ENCODE measurements around the gene GALNTL6. TPM values are rescaled to one million over a fixed set of nuclear protein-coding genes. Genes with fewer than 3 reads are reported as not detected.

GALNTL6 gene
- total and polyA plus RNA-seq, 2 experiments from 2014 or later: not detected

DNA sequence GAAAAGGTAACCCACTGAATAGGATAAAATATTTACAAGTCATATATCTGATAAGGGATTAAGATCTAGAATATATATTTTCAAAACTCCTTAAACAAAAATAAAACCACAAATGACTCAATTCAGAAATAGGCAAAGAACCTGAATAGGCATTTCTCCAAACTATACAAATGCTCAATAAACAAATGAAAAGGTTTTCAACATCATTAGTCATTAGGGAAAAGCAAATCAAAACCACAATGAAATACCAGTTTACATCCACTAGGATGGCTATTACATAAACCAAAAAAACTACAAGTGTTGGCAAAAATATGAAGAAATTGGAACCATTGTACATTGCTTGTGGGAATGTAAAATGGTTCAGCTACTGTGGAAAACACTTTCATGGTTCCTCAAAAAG lies 1188.4 kb downstream of the GALNTL6 start:
- TF ChIP-seq, protein P1, sequence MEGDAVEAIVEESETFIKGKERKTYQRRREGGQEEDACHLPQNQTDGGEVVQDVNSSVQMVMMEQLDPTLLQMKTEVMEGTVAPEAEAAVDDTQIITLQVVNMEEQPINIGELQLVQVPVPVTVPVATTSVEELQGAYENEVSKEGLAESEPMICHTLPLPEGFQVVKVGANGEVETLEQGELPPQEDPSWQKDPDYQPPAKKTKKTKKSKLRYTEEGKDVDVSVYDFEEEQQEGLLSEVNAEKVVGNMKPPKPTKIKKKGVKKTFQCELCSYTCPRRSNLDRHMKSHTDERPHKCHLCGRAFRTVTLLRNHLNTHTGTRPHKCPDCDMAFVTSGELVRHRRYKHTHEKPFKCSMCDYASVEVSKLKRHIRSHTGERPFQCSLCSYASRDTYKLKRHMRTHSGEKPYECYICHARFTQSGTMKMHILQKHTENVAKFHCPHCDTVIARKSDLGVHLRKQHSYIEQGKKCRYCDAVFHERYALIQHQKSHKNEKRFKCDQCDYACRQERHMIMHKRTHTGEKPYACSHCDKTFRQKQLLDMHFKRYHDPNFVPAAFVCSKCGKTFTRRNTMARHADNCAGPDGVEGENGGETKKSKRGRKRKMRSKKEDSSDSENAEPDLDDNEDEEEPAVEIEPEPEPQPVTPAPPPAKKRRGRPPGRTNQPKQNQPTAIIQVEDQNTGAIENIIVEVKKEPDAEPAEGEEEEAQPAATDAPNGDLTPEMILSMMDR (IDR thresholded peaks at IDR 0.05; ENCODE audit: low read depth, low read length): no peak
- no peaks in the 10 kb centered on the region for H3K9me3 ChIP-seq (ENCODE audit: low read depth)
- DNase-seq (ENCODE audit: low read depth in 1 of 2, low spot score in 1 of 2): peak in 1 of 2 donors; percentile 12
- H3K36me3 ChIP-seq: no peaks in the 10 kb centered on the region
- H3K27ac ChIP-seq: no peak overlapping the region
- no peak overlapping the region for H3K4me3 ChIP-seq
- H3K4me1 ChIP-seq (ENCODE audit: low read depth): no peaks in the 10 kb centered on the region
- no peaks in the 10 kb centered on the region for H3K27me3 ChIP-seq

DNA sequence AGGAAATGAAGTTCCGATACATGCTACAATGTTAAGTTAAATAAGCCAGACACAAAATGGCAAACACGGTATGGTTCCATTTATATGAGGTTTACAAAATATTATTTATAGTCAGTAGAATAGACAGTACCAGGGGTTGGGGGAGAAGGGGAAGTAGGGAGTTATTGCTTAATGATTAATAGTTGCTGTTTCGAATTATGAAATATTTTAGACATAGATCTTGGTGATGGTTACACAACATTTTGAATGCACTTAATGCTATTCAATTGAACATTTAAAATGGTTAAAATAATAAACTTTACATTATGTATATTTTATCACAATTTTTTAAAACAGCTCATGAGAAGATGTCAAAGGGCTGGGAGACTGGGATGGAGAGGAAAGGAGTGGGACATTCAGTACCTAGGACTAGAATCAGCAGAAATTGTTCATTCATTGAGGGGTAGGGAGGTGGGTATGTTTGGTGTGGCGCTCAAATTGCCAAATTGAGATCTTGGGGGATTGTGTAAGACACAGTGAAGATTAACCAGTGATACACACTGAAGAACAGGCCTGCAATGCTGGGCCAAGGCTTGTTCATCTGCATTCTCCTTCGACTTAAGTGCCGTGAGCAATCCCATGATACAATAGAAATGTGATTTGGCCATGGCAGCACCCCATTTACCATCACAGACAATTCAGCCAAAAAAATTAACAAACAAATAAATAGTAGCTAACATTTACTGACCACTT lies 1189.8 kb downstream of the GALNTL6 start:
- Histone ChIP-seq H3K27ac (no peak overlapping the region), H3K27me3 (no peaks in the 10 kb centered on the region), H3K4me3 (no peak overlapping the region), H3K4me1 (ENCODE audit: low read depth) (no peaks in the 10 kb centered on the region), H3K9me3 (ENCODE audit: low read depth) (no peaks in the 10 kb centered on the region), H3K36me3 (no peaks in the 10 kb centered on the region)
- TF ChIP-seq, protein P1 (IDR thresholded peaks at IDR 0.05; ENCODE audit: low read depth, low read length): no peak
- DNase-seq (ENCODE audit: low read depth in 1 of 2, low spot score in 1 of 2): no peak

DNA sequence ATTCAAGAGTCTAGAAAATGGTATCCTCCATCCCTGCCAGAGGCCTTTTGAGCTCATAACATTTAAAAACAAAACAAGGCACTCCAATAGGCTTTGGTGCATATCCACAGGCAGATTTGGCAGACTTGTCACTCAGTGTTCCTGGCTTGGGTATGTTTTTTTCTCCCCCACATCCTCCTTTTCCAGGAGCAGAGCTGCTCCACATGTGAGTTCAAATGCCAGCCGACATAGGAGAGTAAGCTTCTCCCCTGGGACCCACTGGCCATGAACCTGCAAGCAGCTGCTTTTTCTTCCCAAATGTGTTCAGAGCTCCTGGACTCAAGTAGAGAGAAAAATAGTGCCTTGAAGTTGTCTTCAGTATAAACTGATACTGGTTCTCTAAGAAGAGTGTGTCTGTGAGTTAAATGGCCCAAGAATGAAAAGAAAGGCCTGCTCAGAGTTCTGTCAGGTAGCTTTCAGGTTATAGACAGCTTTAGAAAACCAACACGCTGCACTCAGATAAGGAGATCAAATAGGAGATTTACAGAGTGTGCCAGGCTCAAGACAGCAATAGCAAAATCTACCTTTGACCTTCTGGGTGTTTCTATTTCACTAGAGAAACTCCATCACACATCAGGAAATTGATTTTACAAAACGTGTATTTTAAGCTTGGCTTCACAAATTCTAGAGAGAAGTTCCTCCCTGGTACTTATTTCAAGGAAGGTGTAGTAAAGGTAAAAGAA lies 1192.9 kb downstream of the GALNTL6 start:
- TF ChIP-seq, protein P1 (IDR thresholded peaks at IDR 0.05; ENCODE audit: low read depth, low read length): no peak
- no peaks in the 10 kb centered on the region for H3K4me1 ChIP-seq (ENCODE audit: low read depth)
- DNase-seq (ENCODE audit: low read depth in 1 of 2, low spot score in 1 of 2): no peak

DNA sequence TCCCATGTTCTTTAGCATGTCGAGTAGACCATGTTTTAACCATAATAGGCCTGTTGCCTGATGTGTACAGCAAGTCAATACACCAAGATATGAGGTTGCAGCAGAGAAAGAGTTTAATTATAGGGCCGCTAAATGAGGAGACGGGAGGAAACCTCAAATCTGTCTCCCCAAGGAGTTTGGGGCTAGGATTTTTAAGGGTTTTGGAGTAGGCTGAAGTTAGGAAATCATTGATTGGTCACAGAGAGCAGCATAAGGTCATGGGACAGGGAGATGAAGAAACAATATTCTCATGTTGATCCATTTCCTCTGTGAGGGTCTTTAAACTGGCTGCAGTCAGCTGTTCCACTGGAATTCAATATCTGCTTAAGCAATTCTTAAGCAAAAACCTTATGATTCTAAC lies 1195.2 kb downstream of the GALNTL6 start:
- Histone ChIP-seq H3K36me3 (no peaks in the 10 kb centered on the region), H3K4me1 (ENCODE audit: low read depth) (no peaks in the 10 kb centered on the region), H3K27me3 (no peaks in the 10 kb centered on the region), H3K4me3 (no peak overlapping the region), H3K9me3 (ENCODE audit: low read depth) (no peaks in the 10 kb centered on the region), H3K27ac (no peak overlapping the region)
- DNase-seq (ENCODE audit: low read depth in 1 of 2, low spot score in 1 of 2): no peak
- TF ChIP-seq, protein P1 (IDR thresholded peaks at IDR 0.05; ENCODE audit: low read depth, low read length): no peak

More for the DNA sequence above, 1192.9 kb downstream of the GALNTL6 start:
- no peaks in the 10 kb centered on the region for H3K27me3 ChIP-seq
- no peak overlapping the region for H3K4me3 ChIP-seq
- no peaks in the 10 kb centered on the region for H3K9me3 ChIP-seq (ENCODE audit: low read depth)
- no peak overlapping the region for H3K27ac ChIP-seq
- H3K36me3 ChIP-seq: no peaks in the 10 kb centered on the region

DNA sequence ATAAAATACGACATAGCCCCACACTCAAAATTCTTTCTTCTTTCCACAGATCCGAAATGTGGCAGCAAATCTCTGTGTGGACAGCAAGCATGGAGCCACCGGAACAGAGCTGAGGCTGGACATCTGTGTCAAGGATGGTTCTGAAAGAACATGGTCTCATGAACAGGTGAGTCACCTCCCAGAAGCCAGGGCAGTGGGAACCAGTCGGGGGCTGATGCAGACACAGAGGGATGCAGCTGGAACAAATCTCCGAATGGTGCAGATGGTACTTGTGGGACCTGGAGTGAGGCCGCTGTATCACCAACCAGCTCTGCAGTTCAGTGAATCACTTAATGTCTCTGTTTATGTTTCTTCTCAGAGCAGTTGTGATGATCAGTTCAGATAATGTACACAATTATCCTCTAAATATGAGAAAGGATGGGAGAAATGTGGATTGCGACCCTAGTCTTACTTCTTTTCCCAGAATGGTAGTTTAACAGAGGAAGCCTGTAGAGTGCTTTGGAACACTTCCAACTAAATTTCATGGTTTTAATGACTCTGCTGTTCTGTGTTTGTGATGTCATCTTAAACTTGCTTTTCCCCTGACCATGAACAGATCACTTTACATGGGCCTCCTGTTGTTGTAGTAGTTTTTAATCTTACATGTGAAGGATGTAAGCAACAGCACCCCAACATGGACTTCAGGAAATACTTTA lies 1196.1 kb downstream of the GALNTL6 start:
- Histone ChIP-seq H3K27ac (no peak overlapping the region), H3K9me3 (ENCODE audit: low read depth) (no peaks in the 10 kb centered on the region), H3K4me3 (no peak overlapping the region), H3K4me1 (ENCODE audit: low read depth) (no peaks in the 10 kb centered on the region), H3K27me3 (no peaks in the 10 kb centered on the region), H3K36me3 (no peaks in the 10 kb centered on the region)
- TF ChIP-seq, protein P1 (IDR thresholded peaks at IDR 0.05; ENCODE audit: low read depth, low read length): no peak
- peak in 1 of 2 donors; percentile 23 for DNase-seq (ENCODE audit: low read depth in 1 of 2, low spot score in 1 of 2)

Measured in cardiac muscle cell (in vitro differentiated cells and primary cell).